GM12891 (cell line): ENCODE measurements around the gene CAMK2N2.

Experiments
- PAX5 ChIP-seq: IDR thresholded peaks from 2 replicates; pipeline ENCODE4 v1.6.1; 2011; ENCODE audit warnings: low read length, moderate library complexity, mild to moderate bottlenecking; ENCODE audit not compliant: insufficient read depth, severe bottlenecking
- POLR2A ChIP-seq: IDR thresholded peaks from 2 replicates; pipeline ENCODE4 v1.6.1; 2011; ENCODE audit warnings: low read depth, low read length, control low read depth
- POLR2AphosphoS5 ChIP-seq: IDR thresholded peaks from 2 replicates; pipeline ENCODE4 v1.6.1; 2011; ENCODE audit warnings: low read depth, low read length, control low read depth
- POU2F2 ChIP-seq: IDR thresholded peaks from 2 replicates; pipeline ENCODE4 v1.6.1; 2011; ENCODE audit warnings: low read depth, mild to moderate bottlenecking, control low read depth, low read length, moderate library complexity
- TAF1 ChIP-seq: IDR thresholded peaks from 2 replicates; pipeline ENCODE4 v1.6.1; 2011; ENCODE audit warnings: low read depth, low read length, control low read depth

GRCh38 chr3:184282941-184283340, 21.6 kb upstream of the CAMK2N2 start:
- TF ChIP-seq POLR2AphosphoS5 (no peak), POLR2A (no peak), TAF1 (no peak), POU2F2 (no peak), PAX5 (no peak)
